NCI-H1092 (cell line): ENCODE measurements around the gene CDH2.
"Not testable (repeated sequence)": the region's sequence is repeated elsewhere in the genome, so short reads cannot be mapped to it uniquely, and the experiment has no call there.

Source experiments
- DNase-seq: peaks from one replicate; lab custom pipeline; 2025; lab: John Stamatoyannopoulos, UW

The CDH2 gene

GRCh38 chr18:27985832-27986231 is 191.1 kb downstream of the CDH2 start:
- DNase-seq = no peak

DNA sequence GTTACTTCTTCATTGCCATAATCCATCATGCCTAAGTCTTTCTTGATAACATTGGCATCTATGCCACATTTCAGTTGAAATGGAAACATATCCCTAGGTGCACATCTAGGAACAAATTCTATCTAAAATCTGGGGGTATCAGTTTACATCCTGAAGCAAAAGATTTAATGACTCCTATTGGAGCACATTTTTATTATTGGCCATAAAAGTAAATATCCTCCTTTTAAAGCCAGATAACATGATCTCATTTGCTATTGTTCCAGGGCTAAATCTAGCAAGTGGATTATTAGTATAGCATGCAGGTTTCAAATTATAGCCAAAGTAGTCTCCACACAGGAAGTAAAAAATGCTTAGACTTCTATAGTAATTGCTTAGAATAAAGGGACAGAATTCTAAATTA is 193.2 kb downstream of the CDH2 start:
- no peak for DNase-seq

GRCh38 chr18:27976806-27977408 is 200.0 kb downstream of the CDH2 start:
- DNase-seq = no peak

DNA sequence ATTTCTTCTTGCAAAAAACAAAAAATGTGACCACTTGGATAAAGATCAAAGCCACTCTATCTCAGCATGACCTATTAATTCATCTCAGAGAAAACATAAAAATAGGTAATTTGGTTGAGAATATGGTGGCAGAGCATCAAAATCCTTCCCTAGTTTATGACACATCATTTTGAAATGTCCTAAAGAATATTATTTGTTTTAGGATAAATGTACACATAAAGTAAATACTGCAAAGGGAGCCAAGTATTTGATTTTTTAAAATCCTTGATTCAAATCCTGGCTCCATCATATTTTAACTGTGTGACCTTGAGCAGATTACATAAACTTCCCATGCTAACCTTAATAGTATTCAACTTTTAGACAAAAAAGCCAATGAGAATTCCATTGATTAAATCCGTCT is 206.6 kb downstream of the CDH2 start:
- no peak for DNase-seq

DNA sequence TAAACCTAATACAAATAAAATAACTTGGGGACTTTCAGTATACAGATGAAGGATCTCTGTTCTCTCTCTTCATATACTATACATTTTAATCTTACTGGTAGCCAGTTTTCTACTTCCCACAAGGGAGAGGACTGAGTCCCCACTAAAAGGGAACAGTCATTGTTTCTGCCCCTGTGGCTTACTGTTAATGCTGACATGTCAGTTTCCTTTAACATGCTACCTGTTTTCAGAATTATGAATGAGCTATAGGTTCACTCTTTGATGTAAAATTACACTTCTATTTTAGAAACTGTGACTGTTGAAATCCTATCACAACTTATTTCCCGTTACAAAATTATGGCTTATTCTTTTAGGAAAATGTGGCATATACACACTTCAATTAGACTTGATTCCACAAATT is 207.7 kb downstream of the CDH2 start:
- no peak for DNase-seq

DNA sequence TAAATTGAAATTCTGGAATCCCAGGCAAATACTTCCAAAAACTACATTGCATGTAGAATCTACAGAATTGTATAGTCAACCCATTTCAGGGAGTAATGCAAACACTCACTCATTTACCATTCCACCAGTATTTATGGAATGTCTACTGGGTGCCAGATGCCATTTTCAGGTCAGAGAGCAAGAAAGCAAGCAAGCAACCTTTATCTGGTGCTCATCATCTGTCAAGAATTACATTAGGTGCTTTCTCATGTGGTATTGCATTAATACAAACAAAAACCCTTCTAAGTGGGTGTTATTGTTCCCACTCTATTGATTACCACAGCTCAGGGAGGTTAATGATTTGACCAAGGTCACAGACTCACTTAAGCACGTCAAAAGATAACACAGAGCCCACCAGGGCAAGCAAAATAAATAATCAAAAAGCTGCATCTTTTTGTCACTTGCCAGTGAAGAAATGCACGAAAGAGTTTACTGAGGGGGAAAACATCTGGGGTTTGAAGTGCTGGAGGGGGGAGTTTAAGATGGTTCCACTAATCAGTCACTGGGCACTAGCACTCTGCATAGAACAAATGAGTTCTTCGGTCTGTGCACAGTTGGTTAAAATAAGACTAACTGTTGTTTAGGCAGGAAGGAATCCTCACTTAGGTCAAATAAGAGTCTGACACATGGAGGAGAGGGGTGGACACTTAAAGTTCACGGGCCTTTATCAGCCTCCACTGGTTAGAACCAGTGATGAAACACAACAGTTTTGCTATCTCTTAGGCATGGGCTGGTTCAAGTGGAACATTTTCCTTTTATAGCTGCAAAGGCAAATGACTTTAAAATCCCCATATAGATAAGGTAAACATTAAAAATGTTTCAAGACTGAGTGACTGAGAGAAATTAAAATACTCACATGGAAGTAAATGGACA is 208.8 kb downstream of the CDH2 start:
- no peak for DNase-seq

- DNase-seq = no peak
Measured at GRCh38 chr18:27966881-27967280, 210.0 kb downstream of the CDH2 start.

- DNase-seq = no peak
Measured at GRCh38 chr18:27964811-27965210, 212.1 kb downstream of the CDH2 start.

GRCh38 chr18:27959101-27959500 is 217.8 kb downstream of the CDH2 start:
- DNase-seq = no peak

- no peak for DNase-seq
Measured at GRCh38 chr18:27956001-27956640, 220.8 kb downstream of the CDH2 start.

GRCh38 chr18:27954226-27954625 is 222.7 kb downstream of the CDH2 start:
- DNase-seq = no peak

- no peak for DNase-seq
Measured at GRCh38 chr18:27952741-27953140, 224.2 kb downstream of the CDH2 start.

DNA sequence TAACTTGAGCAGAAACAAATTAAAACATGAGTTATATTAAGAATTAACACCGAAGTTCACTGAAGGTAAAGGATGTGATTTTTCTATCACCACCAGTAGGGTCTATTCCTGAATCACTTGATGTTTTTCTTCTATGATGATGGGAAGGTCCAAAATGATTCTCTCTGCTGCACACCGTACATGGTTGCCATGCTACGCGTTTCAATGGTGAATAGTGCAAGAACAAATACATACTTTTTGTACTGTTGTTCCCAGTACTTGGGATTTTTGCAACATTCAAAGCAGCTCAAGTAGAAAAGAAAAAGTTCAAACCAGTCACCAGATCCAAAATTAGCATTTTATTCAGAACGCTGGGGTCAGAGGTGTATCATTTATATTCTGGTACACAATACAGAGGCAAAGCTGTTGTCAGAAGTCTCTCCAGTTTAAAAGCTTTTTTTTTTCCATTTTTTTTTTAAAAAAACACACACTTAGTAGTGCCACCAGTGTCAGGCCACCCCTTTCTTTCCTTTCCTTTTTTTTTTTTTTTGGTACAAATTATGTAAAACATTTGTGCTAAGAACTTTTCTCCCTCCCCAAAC is 226.2 kb downstream of the CDH2 start:
- no peak for DNase-seq

- DNase-seq = no peak
Measured at GRCh38 chr18:27948986-27949385, 227.9 kb downstream of the CDH2 start.

- DNase-seq = no peak
Measured at GRCh38 chr18:27942706-27943105, 234.2 kb downstream of the CDH2 start.

DNA sequence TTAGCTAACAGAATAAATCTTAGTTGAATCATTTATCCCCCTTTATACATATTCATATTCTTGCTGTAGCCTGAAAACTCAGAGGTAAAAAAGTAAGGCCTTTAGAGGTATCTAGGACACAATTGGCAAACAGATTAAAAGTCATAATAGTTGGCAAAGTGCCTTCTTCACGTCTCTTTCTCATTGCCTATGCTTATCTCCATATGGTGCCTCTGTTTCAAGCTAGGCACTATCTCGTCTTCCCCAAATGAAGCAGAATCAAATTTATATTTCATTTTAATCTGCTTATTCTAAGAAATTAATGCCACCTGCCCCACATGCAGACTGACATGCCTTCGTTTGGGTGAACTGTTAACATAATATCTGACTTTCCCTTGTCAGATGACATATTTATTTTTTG is 245.4 kb downstream of the CDH2 start:
- no peak for DNase-seq

DNA sequence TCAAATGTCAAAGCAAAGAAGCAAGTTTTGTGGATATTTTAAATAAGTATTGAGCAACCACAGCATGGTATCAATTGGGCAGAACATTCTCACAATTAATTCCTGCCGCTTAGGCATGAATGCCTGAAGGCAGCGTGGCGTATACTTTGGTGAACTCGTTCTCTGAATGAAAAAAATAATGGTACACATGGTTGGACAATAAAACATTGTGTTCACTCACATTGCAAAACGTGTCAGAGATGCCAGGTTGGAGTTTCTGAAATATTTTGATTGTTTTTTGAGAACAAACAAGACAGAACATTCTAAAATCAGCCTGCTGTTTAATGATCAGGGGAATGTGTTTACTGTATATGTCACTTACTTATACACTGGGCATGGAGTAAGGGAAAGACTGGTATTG is 254.2 kb downstream of the CDH2 start:
- no peak for DNase-seq

GRCh38 chr18:27921904-27922751 is 254.8 kb downstream of the CDH2 start:
- DNase-seq = no peak

- DNase-seq = no peak
Measured at GRCh38 chr18:27921392-27921791, 255.5 kb downstream of the CDH2 start.

- DNase-seq = no peak
Measured at GRCh38 chr18:27920836-27921235, 256.1 kb downstream of the CDH2 start.

DNA sequence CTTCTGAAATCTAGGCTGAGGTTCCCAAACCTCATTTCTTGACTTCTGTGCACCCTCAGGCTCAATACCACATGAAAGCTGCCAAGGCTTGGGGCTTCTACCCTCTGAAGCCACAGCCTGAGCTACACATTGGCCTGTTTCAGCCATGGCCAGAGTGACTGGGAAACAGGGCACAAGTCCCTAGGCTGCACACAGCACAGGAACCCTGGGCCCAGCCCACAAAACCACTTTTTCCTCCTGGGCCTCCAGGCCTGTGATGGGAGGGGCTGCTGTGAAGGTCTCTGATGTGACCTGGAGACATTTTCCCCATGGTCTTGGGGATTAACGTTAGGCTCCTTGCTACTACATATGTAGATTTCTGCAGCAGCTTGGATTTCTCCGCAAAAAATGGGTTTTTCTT is 270.7 kb downstream of the CDH2 start:
- not testable (repeated sequence) for DNase-seq

GRCh38 chr18:27903906-27904305 is 273.0 kb downstream of the CDH2 start:
- no peak for DNase-seq
